Activated CD8-positive, alpha-beta memory T cell treated with anti-CD3 and anti-CD28 coated beads for 48 hours (primary cell): ENCODE measurements around the gene PARN.

Source experiments
- DNase-seq, 3 experiments: peaks; one replicate each; pipeline ENCODE4 v3.0.0-alpha.2; 2020; ENCODE audit warnings: low read depth in 2 of 3, low spot score in 2 of 3

Gene PARN

GRCh38 chr16:14500791-14501190, 129.3 kb downstream of the PARN start:
- no peak for DNase-seq

GRCh38 chr16:14499110-14499509, 130.9 kb downstream of the PARN start:
- no peak for DNase-seq

DNA sequence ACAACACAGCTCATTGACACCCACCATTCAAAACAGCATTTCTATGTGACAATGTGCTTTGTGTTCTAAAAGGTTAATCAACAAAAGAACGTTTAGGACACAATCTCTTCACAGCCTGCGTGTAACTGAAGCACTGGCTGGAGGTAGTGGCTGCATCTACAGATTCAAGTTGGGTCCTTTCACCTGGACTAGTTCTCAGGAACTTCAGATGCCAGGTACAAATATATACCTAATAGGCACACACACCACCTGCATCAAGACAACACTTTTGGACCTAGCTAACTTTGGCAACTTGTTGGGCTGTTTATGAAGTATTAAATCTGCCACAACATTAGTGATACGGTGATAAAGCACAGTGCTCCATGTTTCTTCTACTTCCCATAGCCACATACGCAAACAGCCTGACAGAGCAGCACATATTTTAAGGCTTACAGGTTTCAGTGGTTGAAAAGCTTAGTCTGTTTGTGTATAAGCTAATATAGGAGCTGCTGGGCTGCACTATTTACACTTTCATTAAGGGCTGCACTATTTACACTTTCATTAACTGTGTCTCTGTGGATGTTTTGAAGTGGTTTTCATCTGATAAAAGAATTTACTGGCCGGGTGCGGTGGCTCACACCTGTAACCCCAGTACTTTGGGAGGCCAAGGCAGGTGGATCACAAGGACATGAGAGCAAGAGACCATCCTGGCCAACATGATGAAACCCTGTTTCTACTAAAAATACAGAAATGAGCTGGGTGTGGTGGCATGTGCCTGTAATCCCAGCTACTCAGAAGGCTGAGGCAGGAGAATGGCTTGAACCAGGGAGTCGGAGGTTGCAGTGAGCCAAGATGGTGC, 132.6 kb downstream of the PARN start:
- no peak for DNase-seq

- no peak for DNase-seq
These were observed 133.3 kb downstream of the PARN start for GRCh38 chr16:14496786-14497185.

DNA sequence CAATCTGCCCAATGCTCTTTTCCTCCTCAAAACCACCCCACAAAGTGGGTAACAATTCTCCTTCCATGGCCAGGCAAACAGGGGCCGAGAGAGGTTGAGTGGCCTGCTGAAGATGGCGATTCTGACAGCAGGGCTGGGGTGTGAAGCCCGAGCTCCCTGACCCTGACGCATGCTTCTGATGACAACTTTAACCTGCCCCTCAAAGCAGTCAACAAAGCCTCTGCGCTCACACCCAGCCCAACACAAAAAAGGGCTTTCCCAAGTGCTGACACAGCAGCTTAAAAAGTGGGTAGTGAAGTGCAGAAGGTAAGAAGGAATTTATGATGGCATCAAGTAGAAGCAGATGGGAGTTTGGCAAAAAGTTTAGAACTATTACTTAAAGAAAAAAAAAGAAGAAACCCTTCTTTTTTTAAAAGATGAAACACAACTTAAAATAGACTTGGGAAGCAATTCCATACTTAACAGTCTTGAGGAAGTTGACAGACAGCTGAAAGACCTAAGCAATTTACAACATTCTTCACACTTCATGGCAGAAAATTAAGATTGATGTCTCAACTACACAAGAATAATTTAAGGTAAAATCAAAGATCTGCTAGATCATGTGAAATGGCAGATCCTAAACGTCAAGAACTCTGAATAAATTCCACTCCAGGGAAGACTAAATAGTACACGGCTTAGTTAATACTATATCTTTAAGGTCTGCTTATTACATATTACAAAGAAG, 133.9 kb downstream of the PARN start:
- DNase-seq: no peak

- no peak for DNase-seq
These were observed 134.6 kb downstream of the PARN start for GRCh38 chr16:14495213-14496046.

GRCh38 chr16:14494396-14494966, 135.6 kb downstream of the PARN start:
- no peak for DNase-seq

DNA sequence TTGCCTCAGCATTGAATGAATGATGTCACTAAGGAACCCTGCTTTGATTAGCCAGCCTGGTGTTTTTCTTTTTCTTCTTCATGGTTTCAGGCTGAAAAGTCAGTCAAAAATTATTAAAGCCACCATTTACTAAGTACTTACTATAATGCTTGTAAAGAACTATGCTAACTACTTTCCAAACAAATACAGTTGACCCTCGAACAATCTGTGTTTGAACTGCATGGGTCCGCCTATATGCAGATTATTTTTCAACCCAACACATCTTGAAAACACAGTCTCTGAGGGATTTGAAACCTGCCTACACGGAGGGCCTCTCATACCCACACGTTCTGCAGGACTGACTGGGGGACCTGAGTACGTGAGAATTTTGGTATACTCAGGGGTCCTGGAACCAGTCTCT, 136.3 kb downstream of the PARN start:
- no peak for DNase-seq

GRCh38 chr16:14492614-14493013, 137.4 kb downstream of the PARN start:
- no peak for DNase-seq

DNA sequence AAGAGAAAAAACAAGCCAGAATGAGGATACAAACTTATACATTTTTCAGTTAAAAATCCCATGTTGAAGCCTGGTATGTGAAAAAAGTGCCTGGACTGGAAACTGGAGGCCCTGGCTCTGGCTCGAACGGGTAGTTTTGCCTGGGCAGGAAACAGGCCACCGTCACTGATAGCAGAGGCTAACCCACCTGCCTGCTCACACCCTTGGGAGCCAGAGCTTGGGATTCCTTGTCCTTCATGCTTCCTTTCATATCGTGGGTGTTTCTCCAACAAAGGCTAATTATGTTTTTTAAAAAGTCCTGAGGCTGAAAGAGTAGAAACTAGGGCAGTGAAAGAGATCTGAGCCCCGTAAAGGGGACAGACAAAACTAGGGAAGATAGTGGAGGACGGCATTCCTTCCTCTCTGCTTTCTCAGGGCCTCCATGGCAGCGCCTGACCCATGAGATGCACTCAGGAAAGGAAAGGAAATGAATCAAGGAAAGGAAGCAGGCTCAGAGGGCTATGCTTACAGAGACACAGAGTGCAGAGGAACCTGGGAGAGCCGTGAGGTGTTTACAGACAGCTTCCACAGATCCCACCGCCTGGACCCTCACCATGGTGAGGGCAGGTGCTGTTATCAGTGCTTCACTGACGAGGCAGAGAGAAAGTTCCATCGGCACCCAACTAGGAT, 138.1 kb downstream of the PARN start:
- no peak for DNase-seq

GRCh38 chr16:14490235-14490634, 139.8 kb downstream of the PARN start:
- DNase-seq: no peak

- DNase-seq: no peak
These were observed 140.6 kb downstream of the PARN start for GRCh38 chr16:14489460-14489859.

- no peak for DNase-seq
These were observed 142.5 kb downstream of the PARN start for GRCh38 chr16:14487579-14487978.

GRCh38 chr16:14486520-14487303, 143.3 kb downstream of the PARN start:
- DNase-seq: no peak

- no peak for DNase-seq
These were observed 144.1 kb downstream of the PARN start for GRCh38 chr16:14485811-14486519.

- DNase-seq: no peak
These were observed 144.9 kb downstream of the PARN start for GRCh38 chr16:14485121-14485551.

- no peak for DNase-seq
These were observed 146.2 kb downstream of the PARN start for GRCh38 chr16:14483819-14484385.

GRCh38 chr16:14476183-14476582, 153.9 kb downstream of the PARN start:
- no peak for DNase-seq
